Retina (tissue), 1 donor: ENCODE results near the gene POTEE.
A peak's percentile ranks its signal among the peaks of the same experiment; 100 is the strongest.
"Not testable (repeated sequence)": the region's sequence is repeated elsewhere in the genome, so short reads cannot be mapped to it uniquely, and the experiment has no call there.

Experiments
- DNase-seq: peaks from one replicate; pipeline ENCODE4 v3.0.0-alpha.2; 2016

Gene POTEE

GRCh38 chr2:131209030-131209772 lies at the start of gene POTEE:
Gene POTEE (plus strand): TSS chr2:131209536. CDS start chr2:131218403, 8,867 bp downstream.
- DNase-seq, result not testable (repeated sequence)

GRCh38 chr2:131165562-131165961 lies 43.8 kb upstream of the POTEE start:
- not testable (repeated sequence) for DNase-seq

- DNase-seq, result no peak
These were observed 40.8 kb upstream of the POTEE start for GRCh38 chr2:131168538-131168937.

GRCh38 chr2:131178050-131178449 lies 31.3 kb upstream of the POTEE start:
- DNase-seq, result not testable (repeated sequence)

GRCh38 chr2:131178721-131179418 lies 30.5 kb upstream of the POTEE start:
- peak; percentile 16 for DNase-seq

GRCh38 chr2:131181451-131181850 lies 27.9 kb upstream of the POTEE start:
- not testable (repeated sequence) for DNase-seq

GRCh38 chr2:131193421-131193820 lies 15.9 kb upstream of the POTEE start:
- DNase-seq, result not testable (repeated sequence)

GRCh38 chr2:131196186-131196585 lies 13.2 kb upstream of the POTEE start:
- not testable (repeated sequence) for DNase-seq

GRCh38 chr2:131201098-131201497 lies 8.2 kb upstream of the POTEE start:
- DNase-seq, result no peak

GRCh38 chr2:131207839-131208238 lies 1.5 kb upstream of the POTEE start:
- not testable (repeated sequence) for DNase-seq

- DNase-seq, result not testable (repeated sequence)
These were observed 403 bp downstream of the POTEE start for GRCh38 chr2:131209773-131210104.

- DNase-seq, result not testable (repeated sequence)
These were observed 1.3 kb downstream of the POTEE start for GRCh38 chr2:131210434-131211211.

- DNase-seq, result not testable (repeated sequence)
These were observed 8.1 kb downstream of the POTEE start for GRCh38 chr2:131217238-131217986.

GRCh38 chr2:131235543-131236449 lies 26.5 kb downstream of the POTEE start:
- DNase-seq, result peak; percentile 32
